Measurements from ENCODE around the gene INSIG1.

Gene INSIG1

DNA sequence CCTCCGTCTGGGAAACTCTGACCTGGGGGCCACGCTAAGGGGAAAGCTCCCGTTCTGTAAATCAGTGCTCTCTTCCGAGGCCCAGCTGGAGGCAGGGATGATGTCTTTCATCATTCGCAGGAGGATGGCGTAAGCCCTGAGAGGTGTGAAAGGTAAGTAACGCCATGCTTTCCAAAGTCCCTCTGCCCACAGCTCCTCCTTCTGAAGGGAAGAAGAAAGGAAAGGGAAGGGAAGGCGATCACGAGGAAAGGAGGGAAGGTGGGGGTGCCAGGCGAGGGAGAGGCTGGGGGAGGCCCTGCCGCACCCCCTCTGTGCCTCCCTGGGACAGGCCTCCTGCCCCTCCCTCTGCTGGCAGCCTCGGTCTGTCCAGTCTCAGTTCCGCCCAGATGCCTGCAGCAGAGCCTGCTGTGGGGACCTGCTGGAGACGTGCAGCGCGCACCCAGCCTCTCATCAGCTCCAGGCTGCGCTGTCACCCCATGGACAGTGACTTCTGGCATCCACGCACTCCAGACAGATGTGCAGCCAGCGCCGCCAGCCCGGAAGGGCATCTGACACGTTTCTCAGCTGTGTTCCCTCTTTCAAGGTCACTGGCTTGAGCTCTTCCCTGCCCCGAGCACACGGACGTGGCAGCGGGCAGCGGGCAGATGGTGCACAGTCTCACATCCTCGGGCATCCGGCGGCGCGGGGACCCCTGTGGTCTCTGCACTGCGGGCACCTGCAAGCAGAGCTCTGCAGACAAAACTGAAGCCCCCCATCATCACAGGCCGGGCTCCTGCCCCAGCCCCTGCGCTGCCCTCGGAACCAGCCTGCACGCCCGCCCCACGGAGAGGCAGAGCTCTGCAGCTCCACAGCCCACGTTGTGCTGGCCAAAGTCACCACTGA is 60.6 kb downstream of the INSIG1 start:
- Mint-ChIP-seq H3K27ac (no peak overlapping the region), H3K36me3 (ENCODE audit: low read depth) (no peaks in the 10 kb centered on the region), H3K4me3 (no peak overlapping the region), H3K4me1 (ENCODE audit: low read depth) (peaks cover 3% of the 10 kb centered on the region), H3K9me3 (peaks cover 8% of the 10 kb centered on the region), H3K27me3 (ENCODE audit: low read depth) (peaks cover 14% of the 10 kb centered on the region)

DNA sequence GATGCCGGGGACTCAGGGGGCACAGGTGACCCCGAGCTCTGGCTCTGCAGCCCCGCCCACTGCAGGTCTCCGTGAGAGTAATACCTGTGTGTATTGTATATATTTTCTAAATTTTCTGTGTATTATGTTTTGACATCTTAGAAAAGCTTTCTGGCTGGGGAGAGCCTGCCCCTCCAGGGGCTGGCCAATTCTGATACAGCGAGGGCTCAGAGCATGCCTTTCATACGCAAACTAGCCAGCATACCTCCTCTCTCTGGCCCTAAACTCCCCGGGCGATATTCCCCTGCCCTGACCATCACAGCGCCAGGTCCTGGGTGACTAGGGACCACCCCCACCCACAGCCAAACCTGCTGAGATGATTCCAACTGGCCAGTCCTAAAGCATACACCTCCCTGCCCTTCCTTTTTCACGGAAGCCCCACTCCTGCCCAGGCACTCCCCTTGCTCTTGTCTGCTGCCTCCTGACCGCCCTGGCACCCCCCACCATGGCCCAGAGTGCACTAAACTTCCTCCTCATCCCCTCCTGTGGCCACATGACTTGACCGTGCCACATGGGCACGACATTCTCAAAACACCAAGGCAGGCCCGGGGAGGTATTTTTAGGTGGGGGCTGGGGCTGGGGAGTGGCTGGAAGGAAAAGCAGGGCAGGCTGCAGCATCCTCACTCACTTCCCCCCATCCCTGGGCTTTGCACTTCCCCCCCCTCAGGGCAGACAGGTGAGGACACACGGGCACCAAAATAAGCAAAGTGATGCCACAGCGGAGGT is 61.5 kb downstream of the INSIG1 start:
- peaks cover 7% of the 10 kb centered on the region for H3K9me3 Mint-ChIP-seq

More for the DNA sequence above, 61.5 kb downstream of the INSIG1 start:
- no peak overlapping the region for H3K27ac Mint-ChIP-seq
- no peaks in the 10 kb centered on the region for H3K36me3 Mint-ChIP-seq (ENCODE audit: low read depth)
- H3K4me3 Mint-ChIP-seq, result no peak overlapping the region
- H3K27me3 Mint-ChIP-seq (ENCODE audit: low read depth), result peaks cover 19% of the 10 kb centered on the region
- peaks cover 3% of the 10 kb centered on the region for H3K4me1 Mint-ChIP-seq (ENCODE audit: low read depth)

All from T-helper 1 cell treated with Interleukin-12 subunit alpha and Interleukin-12 subunit beta and Interleukin-4 antibody, amounts not matched to agents 30 μg/mL and 1 μg/mL, for 36 hours (primary cell).